HepG2 (cell line): ENCODE results near the gene GRIK3. TPM values are rescaled to one million over a fixed set of nuclear protein-coding genes. Genes with fewer than 3 reads are reported as not detected.

Experiments used
- ATAC-seq: fragments of 200-7000 bp; cut with Tn5 transposase; 3 replicates; pipeline ENCODE4 v1.9.1; 2020; ENCODE audit warnings: mild to moderate bottlenecking, moderate library complexity
- BruUV-seq: library from RNA; stranded (reverse); fragments of 400-500 nt; replicated peaks from 2 replicates; lab custom pipeline; 2021; lab: Mats Ljungman, UMichigan
- CTCF ChIA-PET: fragments of 300-600 bp; formaldehyde crosslinking; extraction: SDS; loops from one replicate; lab custom pipeline; 2021; ENCODE audit warnings: low total read pairs, inconsistent platforms, low intra/inter-chr PET ratio; lab: Yijun Ruan, JAX
- POLR2A ChIA-PET: fragments of 350-600 bp; sonication (Branson Sonifier 250); formaldehyde crosslinking; loops from one replicate; lab custom pipeline; 2020; ENCODE audit warnings: antibody characterized with exemption, inconsistent platforms; lab: Yijun Ruan, JAX
- DNase-seq: peaks from one replicate; pipeline ENCODE4 v3.0.0-alpha.2; 2015; ENCODE audit warnings: low spot score
- FAIRE-seq: peaks from 3 replicates; lab custom pipeline; 2011; peaks lifted over from hg19 to GRCh38; lab: Jason Lieb, UNC
- H2AFZ ChIP-seq: one replicate; pipeline ENCODE4 v1.6.1; 2011; ENCODE audit warnings: low read length, inconsistent platforms
- H3K27ac ChIP-seq: fragments of 300-600 bp; 3 replicates; pipeline ENCODE4 v1.8.0; 2011; ENCODE audit warnings: mixed run types, mild to moderate bottlenecking, mixed read lengths, low read length, inconsistent platforms; ENCODE audit not compliant: insufficient read depth; ENCODE audit errors: extremely low read length
- H3K27me3 ChIP-seq, 2 experiments: fragments of 200-600 bp in 1 of 2; 2 replicates in 1 of 2; 3 replicates in 1 of 2; pipeline versions ENCODE4 v1.6.0 to v1.8.0; 2011; ENCODE audit warnings: low read length in 2 of 2, mild to moderate bottlenecking in 2 of 2, moderate library complexity in 2 of 2, inconsistent platforms in 1 of 2; ENCODE audit not compliant: insufficient read depth in 2 of 2, control insufficient read depth in 1 of 2
- H3K36me3 ChIP-seq, 2 experiments: fragments of 200-600 bp in 1 of 2; replicated peaks in 1 of 2; 2 replicates in 1 of 2; 3 replicates in 1 of 2; pipeline versions ENCODE4 v1.5.1 to v1.8.0; 2011; ENCODE audit warnings: low read length in 2 of 2, inconsistent platforms in 1 of 2; ENCODE audit not compliant: insufficient read depth in 2 of 2, control insufficient read depth in 1 of 2
- H3K4me1 ChIP-seq: 2 replicates; pipeline ENCODE4 v1.5.1; 2012; ENCODE audit warnings: low read length, inconsistent platforms; ENCODE audit not compliant: insufficient read depth
- H3K4me2 ChIP-seq: 2 replicates; pipeline ENCODE4 v1.6.0; 2011; ENCODE audit warnings: low read depth, low read length, inconsistent platforms
- H3K4me3 ChIP-seq, 3 experiments: fragments of 200-600 bp in 1 of 3; sonication (generic), shearing (Covaris generic) in 1 of 3; replicated peaks in 1 of 3; 2 replicates each; pipeline ENCODE4 v1.5.1; 2011 to 2016; ENCODE audit warnings: low read length in 3 of 3, inconsistent platforms in 2 of 3, low read depth in 2 of 3, mild to moderate bottlenecking in 2 of 3, control low read depth in 1 of 3, mixed read lengths in 1 of 3; ENCODE audit not compliant: insufficient read depth in 1 of 3
- H3K79me2 ChIP-seq: one replicate; pipeline ENCODE4 v1.6.1; 2011; ENCODE audit warnings: low read length, inconsistent platforms; ENCODE audit not compliant: insufficient read depth
- H3K9ac ChIP-seq: 2 replicates; pipeline ENCODE4 v1.6.0; 2011; ENCODE audit warnings: mild to moderate bottlenecking, low read depth, low read length, inconsistent platforms; ENCODE audit not compliant: insufficient read depth
- H3K9me3 ChIP-seq: 2 replicates; pipeline ENCODE4 v1.5.1; 2012; ENCODE audit warnings: mild to moderate bottlenecking, low read length
- H4K20me1 ChIP-seq: 2 replicates; pipeline ENCODE4 v1.6.0; 2011; ENCODE audit warnings: inconsistent platforms, mild to moderate bottlenecking, low read length, moderate library complexity; ENCODE audit not compliant: insufficient read depth
- FOXJ3 ChIP-seq: sonication (generic); formaldehyde crosslinking; IDR thresholded peaks from 2 replicates; pipeline ENCODE4 v1.4.0; 2020; ENCODE audit warnings: missing genetic modification reagents, mild to moderate bottlenecking, borderline replicate concordance
- MTERF4 ChIP-seq: sonication (generic); formaldehyde crosslinking; IDR thresholded peaks from 2 replicates; pipeline ENCODE4 v1.8.0; 2023; ENCODE audit warnings: mild to moderate bottlenecking, missing genetic modification reagents
- POGK ChIP-seq: sonication (generic); formaldehyde crosslinking; conservative IDR thresholded peaks from 2 replicates; pipeline ENCODE4 v1.8.0; 2022; ENCODE audit warnings: mild to moderate bottlenecking, moderate library complexity, missing genetic modification reagents
- PRDM4 ChIP-seq: sonication (generic); formaldehyde crosslinking; IDR thresholded peaks from 2 replicates; pipeline ENCODE4 v1.9.0; 2021; ENCODE audit warnings: missing genetic modification reagents, borderline replicate concordance
- SMAD1 ChIP-seq: sonication (generic); formaldehyde crosslinking; IDR thresholded peaks from 2 replicates; pipeline ENCODE4 v1.4.0; 2020; ENCODE audit warnings: missing genetic modification reagents, low read depth, mild to moderate bottlenecking, borderline replicate concordance
- ZBTB20 ChIP-seq: sonication (generic); formaldehyde crosslinking; IDR thresholded peaks from 2 replicates; pipeline ENCODE4 v1.8.1; 2023; ENCODE audit warnings: missing genetic modification reagents, low read depth, mild to moderate bottlenecking, borderline replicate concordance
- ZNF251 ChIP-seq: sonication (generic); formaldehyde crosslinking; IDR thresholded peaks from 2 replicates; pipeline ENCODE4 v1.9.0; 2021; ENCODE audit warnings: mild to moderate bottlenecking, missing genetic modification reagents
- ZNF446 ChIP-seq: sonication (generic); formaldehyde crosslinking; IDR thresholded peaks from 2 replicates; pipeline ENCODE4 v1.5.0; 2020; ENCODE audit warnings: mild to moderate bottlenecking, missing genetic modification reagents
- ZNF460 ChIP-seq: sonication (generic); formaldehyde crosslinking; IDR thresholded peaks from 2 replicates; pipeline ENCODE4 v1.5.1; 2020; ENCODE audit warnings: missing genetic modification reagents, mild to moderate bottlenecking, borderline replicate concordance
- WGBS: methylation state at CpG from one replicate; pipeline ENCODE4 v1.1.6; 2017; ENCODE audit warnings: low lambda C conversion rate; 5-methylcytosine and 5-hydroxymethylcytosine counted together
- in situ Hi-C: cut with HindIII; loops from 2 replicates; pipeline ENCODE4 v1.10.0; 2017; ENCODE audit warnings: low pct_unique_long_range_greater_than_20kb; ENCODE audit not compliant: extremely low pct_ligation_motif_present
- intact Hi-C: fragments of 100-400 bp; cut with micrococcal nuclease; formaldehyde crosslinking; loops from one replicate; pipeline ENCODE4 v1.10.0; 2022; ENCODE audit not compliant: unreplicated experiment
- polyA plus RNA-seq, 8 experiments: library from polyadenylated mRNA; depleted of rRNA in 3 of 8; stranded (reverse) in 7 of 8; unstranded in 1 of 8; fragments of >200 nt; fragmentation: Illumina TruSeq in 4 of 8; extraction: Trizol in 4 of 8; gene quantifications; 2 replicates each; pipeline versions ENCODE4 v1.2.1 to v1.2.3, GENCODE V29; 2011 to 2016; ENCODE audit warnings: low read depth in 4 of 8, missing spikeins in 1 of 8, mixed read lengths in 1 of 8; ENCODE audit not compliant: insufficient read depth in 1 of 8
- total RNA-seq, 5 experiments: library from RNA; depleted of rRNA; stranded (reverse); fragments of >200 nt; fragmentation: Illumina TruSeq; extraction: Trizol; gene quantifications; 2 replicates each; pipeline ENCODE4 v1.2.3, GENCODE V29; 2016; ENCODE audit warnings: low read depth in 1 of 5
- TF ChIP-seq, protein P1 (sequence below): sonication (generic); formaldehyde crosslinking; IDR thresholded peaks from 2 replicates; pipeline ENCODE4 v1.5.0; 2020; ENCODE audit warnings: mild to moderate bottlenecking, missing genetic modification reagents

Gene GRIK3
- total and polyA plus RNA-seq, 2 of the 13 experiments (the other 11 are each of a cell fraction or from before 2014, with no cell fraction given), result not detected

- 20% methylated on average over 10 of the region's 11 CpGs for WGBS
- Histone ChIP-seq H3K27ac (no peak overlapping the region), H3K9me3 (no peaks in the 10 kb centered on the region), H2AFZ (no peak overlapping the region), H4K20me1 (no peaks in the 10 kb centered on the region), H3K4me3 (no peak overlapping the region), H3K9ac (no peak overlapping the region), H3K4me2 (no peak overlapping the region), H3K36me3 (no peaks in the 10 kb centered on the region), H3K79me2 (no peaks in the 10 kb centered on the region), H3K4me1 (no peaks in the 10 kb centered on the region), H3K27me3 (peaks cover 0 to 9% of the 10 kb centered on the region in 2 experiments; a peak in 2 of 5 replicates)
- intact Hi-C loops (no loop called here), in situ Hi-C loops (no loop called here)
- ChIA-PET CTCF (no interaction called here), POLR2A (no interaction called here)
- no TSS peak for BruUV-seq
- FAIRE-seq, result no peak
- no peak for DNase-seq
- no peak for ATAC-seq
- no peak for TF ChIP-seq PRDM4
- TF ChIP-seq MTERF4, result no peak
- no peak for TF ChIP-seq ZBTB20 (CRISPR knock-in tag)
- TF ChIP-seq, protein P1, sequence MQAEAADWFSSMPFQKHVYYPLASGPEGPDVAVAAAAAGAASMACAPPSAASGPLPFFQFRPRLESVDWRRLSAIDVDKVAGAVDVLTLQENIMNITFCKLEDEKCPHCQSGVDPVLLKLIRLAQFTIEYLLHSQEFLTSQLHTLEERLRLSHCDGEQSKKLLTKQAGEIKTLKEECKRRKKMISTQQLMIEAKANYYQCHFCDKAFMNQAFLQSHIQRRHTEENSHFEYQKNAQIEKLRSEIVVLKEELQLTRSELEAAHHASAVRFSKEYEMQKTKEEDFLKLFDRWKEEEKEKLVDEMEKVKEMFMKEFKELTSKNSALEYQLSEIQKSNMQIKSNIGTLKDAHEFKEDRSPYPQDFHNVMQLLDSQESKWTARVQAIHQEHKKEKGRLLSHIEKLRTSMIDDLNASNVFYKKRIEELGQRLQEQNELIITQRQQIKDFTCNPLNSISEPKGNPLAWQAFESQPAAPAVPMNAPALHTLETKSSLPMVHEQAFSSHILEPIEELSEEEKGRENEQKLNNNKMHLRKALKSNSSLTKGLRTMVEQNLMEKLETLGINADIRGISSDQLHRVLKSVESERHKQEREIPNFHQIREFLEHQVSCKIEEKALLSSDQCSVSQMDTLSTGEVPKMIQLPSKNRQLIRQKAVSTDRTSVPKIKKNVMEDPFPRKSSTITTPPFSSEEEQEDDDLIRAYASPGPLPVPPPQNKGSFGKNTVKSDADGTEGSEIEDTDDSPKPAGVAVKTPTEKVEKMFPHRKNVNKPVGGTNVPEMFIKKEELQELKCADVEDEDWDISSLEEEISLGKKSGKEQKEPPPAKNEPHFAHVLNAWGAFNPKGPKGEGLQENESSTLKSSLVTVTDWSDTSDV, result no peak
- no peak for TF ChIP-seq ZNF446
- no peak for TF ChIP-seq FOXJ3 (CRISPR knock-in tag)
- TF ChIP-seq SMAD1 (CRISPR knock-in tag), result no peak
- no peak for TF ChIP-seq POGK (CRISPR knock-in tag)
- TF ChIP-seq ZNF251, result no peak
- TF ChIP-seq ZNF460 (CRISPR knock-in tag), result no peak
These were observed 151.6 kb downstream of the GRIK3 start for GRCh38 chr1:36882536-36883285.
